HG03097 (cell line): ENCODE data around the gene ACSL6.

Source experiments
- ATAC-seq: cut with Tn5 transposase; IDR thresholded peaks from one replicate; pipeline ENCODE4 v1.9.1; 2021; ENCODE audit not compliant: unreplicated experiment, low FRiP score

The ACSL6 gene

GRCh38 chr5:132017738-132018625 is 6.5 kb upstream of the ACSL6 start:
- ATAC-seq, result no peak

GRCh38 chr5:132017316-132017715 is 5.9 kb upstream of the ACSL6 start:
- no peak for ATAC-seq

- no peak for ATAC-seq
Observed at GRCh38 chr5:132016721-132017250, 5.3 kb upstream of the ACSL6 start.

GRCh38 chr5:132013711-132014110 is 2.3 kb upstream of the ACSL6 start:
- ATAC-seq, result no peak

GRCh38 chr5:132013006-132013689 is 1.7 kb upstream of the ACSL6 start:
- no peak for ATAC-seq

- no peak for ATAC-seq
Observed at GRCh38 chr5:132012371-132013005, 1.0 kb upstream of the ACSL6 start.

GRCh38 chr5:132010989-132011621 is 353 bp downstream of the ACSL6 start:
- no peak for ATAC-seq

- no peak for ATAC-seq
Observed at GRCh38 chr5:132010645-132010988, 841 bp downstream of the ACSL6 start.

GRCh38 chr5:132009706-132010405 is 1.6 kb downstream of the ACSL6 start:
- no peak for ATAC-seq

- ATAC-seq, result no peak
Observed at GRCh38 chr5:132008961-132009680, 2.3 kb downstream of the ACSL6 start.

GRCh38 chr5:132008163-132008473 is 3.3 kb downstream of the ACSL6 start:
- no peak for ATAC-seq

GRCh38 chr5:132007399-132008162 is 3.9 kb downstream of the ACSL6 start:
- no peak for ATAC-seq

GRCh38 chr5:132006331-132007120 is 4.9 kb downstream of the ACSL6 start:
- ATAC-seq, result no peak

- no peak for ATAC-seq
Observed at GRCh38 chr5:132005591-132005990, 5.9 kb downstream of the ACSL6 start.

GRCh38 chr5:132003982-132004381 is 7.5 kb downstream of the ACSL6 start:
- no peak for ATAC-seq

GRCh38 chr5:132003170-132003744 is 8.2 kb downstream of the ACSL6 start:
- no peak for ATAC-seq

GRCh38 chr5:132002757-132003156 is 8.7 kb downstream of the ACSL6 start:
- ATAC-seq, result no peak
